ENCODE results near the gene SLC4A11. TPM values are rescaled to one million over a fixed set of nuclear protein-coding genes. Genes with fewer than 3 reads are reported as not detected.

Gene SLC4A11
- total RNA-seq, 2 donors from 2014 or later: 3.8 to 12.4 TPM

- H3K9me3 ChIP-seq (ENCODE audit: control insufficient read depth, low read length): no peaks in the 10 kb centered on the region
- H3K9ac ChIP-seq (ENCODE audit: extremely low read depth, low read length, poor library complexity, severe bottlenecking): no peak overlapping the region
- H3K27me3 ChIP-seq (ENCODE audit: control insufficient read depth, insufficient read depth, low read length, poor library complexity, severe bottlenecking): no peaks in the 10 kb centered on the region
- no peak for DNase-seq
- H3K27me3 Mint-ChIP-seq (ENCODE audit: insufficient read depth): no peaks in the 10 kb centered on the region
- H3K9me3 Mint-ChIP-seq: no peaks in the 10 kb centered on the region
- H3K4me1 ChIP-seq (ENCODE audit: control insufficient read depth, insufficient read depth, low read length): peaks cover 3% of the 10 kb centered on the region
- WGBS, 2 experiments (ENCODE audit: insufficient coverage in 1 of 2, insufficient read length in 1 of 2): 93 to 100% methylated on average over 5 of the region's 5 CpGs
- TF ChIP-seq, protein P1, sequence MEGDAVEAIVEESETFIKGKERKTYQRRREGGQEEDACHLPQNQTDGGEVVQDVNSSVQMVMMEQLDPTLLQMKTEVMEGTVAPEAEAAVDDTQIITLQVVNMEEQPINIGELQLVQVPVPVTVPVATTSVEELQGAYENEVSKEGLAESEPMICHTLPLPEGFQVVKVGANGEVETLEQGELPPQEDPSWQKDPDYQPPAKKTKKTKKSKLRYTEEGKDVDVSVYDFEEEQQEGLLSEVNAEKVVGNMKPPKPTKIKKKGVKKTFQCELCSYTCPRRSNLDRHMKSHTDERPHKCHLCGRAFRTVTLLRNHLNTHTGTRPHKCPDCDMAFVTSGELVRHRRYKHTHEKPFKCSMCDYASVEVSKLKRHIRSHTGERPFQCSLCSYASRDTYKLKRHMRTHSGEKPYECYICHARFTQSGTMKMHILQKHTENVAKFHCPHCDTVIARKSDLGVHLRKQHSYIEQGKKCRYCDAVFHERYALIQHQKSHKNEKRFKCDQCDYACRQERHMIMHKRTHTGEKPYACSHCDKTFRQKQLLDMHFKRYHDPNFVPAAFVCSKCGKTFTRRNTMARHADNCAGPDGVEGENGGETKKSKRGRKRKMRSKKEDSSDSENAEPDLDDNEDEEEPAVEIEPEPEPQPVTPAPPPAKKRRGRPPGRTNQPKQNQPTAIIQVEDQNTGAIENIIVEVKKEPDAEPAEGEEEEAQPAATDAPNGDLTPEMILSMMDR (conservative IDR thresholded peaks at IDR 0.05): no peak
- H3K36me3 Mint-ChIP-seq (ENCODE audit: low read depth): peaks cover 48% of the 10 kb centered on the region
- H3K4me1 Mint-ChIP-seq: peaks cover 20% of the 10 kb centered on the region
- peaks cover 42% of the 10 kb centered on the region for H3K36me3 ChIP-seq (ENCODE audit: control insufficient read depth, insufficient read depth, low read length)
- H3K4me3 Mint-ChIP-seq: no peak overlapping the region
- peak overlapping the region; percentile 46 for H3K27ac Mint-ChIP-seq
- H3K4me3 ChIP-seq (ENCODE audit: low read length): no peak overlapping the region
- H3K27ac ChIP-seq (ENCODE audit: low read depth, low read length): no peak overlapping the region
Observed at GRCh38 chr20:3275064-3275935, 36.3 kb upstream of the SLC4A11 start.

GRCh38 chr20:3273371-3273770, 34.4 kb upstream of the SLC4A11 start:
- Mint-ChIP-seq H3K36me3 (ENCODE audit: low read depth) (peaks cover 45% of the 10 kb centered on the region), H3K27me3 (ENCODE audit: insufficient read depth) (no peaks in the 10 kb centered on the region), H3K9me3 (no peaks in the 10 kb centered on the region), H3K4me3 (no peak overlapping the region), H3K4me1 (peaks cover 20% of the 10 kb centered on the region), H3K27ac (peak overlapping the region; percentile 35)
- Histone ChIP-seq H3K9me3 (ENCODE audit: control insufficient read depth, low read length) (no peaks in the 10 kb centered on the region), H3K27me3 (ENCODE audit: control insufficient read depth, insufficient read depth, low read length, poor library complexity, severe bottlenecking) (no peaks in the 10 kb centered on the region), H3K9ac (ENCODE audit: extremely low read depth, low read length, poor library complexity, severe bottlenecking) (no peak overlapping the region), H3K4me1 (ENCODE audit: control insufficient read depth, insufficient read depth, low read length) (peaks cover 3% of the 10 kb centered on the region), H3K27ac (ENCODE audit: low read depth, low read length) (no peak overlapping the region), H3K4me3 (ENCODE audit: low read length) (no peak overlapping the region), H3K36me3 (ENCODE audit: control insufficient read depth, insufficient read depth, low read length) (peaks cover 38% of the 10 kb centered on the region)
- no peak for DNase-seq
- 94% methylated on average over 4 of the region's 4 CpGs; no CpG with 5 or more reads in 1 of the 2 experiments for WGBS, 2 experiments (ENCODE audit: insufficient coverage in 1 of 2, insufficient read length in 1 of 2)
- TF ChIP-seq, protein P1 (conservative IDR thresholded peaks at IDR 0.05): no peak

DNA sequence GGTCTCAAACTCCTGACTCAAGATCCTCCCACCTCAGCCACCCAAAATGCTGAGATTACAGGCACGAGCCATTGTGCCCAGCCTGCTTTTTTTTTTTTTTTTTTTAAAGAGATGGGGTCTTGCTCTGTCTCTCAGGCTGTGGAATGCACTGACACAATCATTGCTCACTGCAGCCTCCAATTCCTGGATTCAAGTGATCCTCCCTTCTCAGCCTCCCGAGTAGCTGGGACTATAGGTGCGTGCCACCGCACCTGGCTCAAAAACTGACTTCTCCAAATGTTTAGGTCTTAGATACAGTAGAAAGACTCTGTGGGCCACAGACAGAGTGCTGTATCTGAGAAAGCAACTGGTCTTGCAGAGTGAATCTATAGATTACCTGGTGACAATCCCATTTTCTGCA, 31.1 kb upstream of the SLC4A11 start:
- Mint-ChIP-seq H3K4me1 (peaks cover 4% of the 10 kb centered on the region), H3K36me3 (ENCODE audit: low read depth) (peaks cover 47% of the 10 kb centered on the region), H3K9me3 (no peaks in the 10 kb centered on the region), H3K27me3 (ENCODE audit: insufficient read depth) (no peaks in the 10 kb centered on the region), H3K4me3 (no peak overlapping the region), H3K27ac (no peak overlapping the region)
- Histone ChIP-seq H3K4me3 (ENCODE audit: low read length) (no peak overlapping the region), H3K27ac (ENCODE audit: low read depth, low read length) (no peak overlapping the region), H3K9me3 (ENCODE audit: control insufficient read depth, low read length) (no peaks in the 10 kb centered on the region), H3K36me3 (ENCODE audit: control insufficient read depth, insufficient read depth, low read length) (peaks cover 27% of the 10 kb centered on the region), H3K9ac (ENCODE audit: extremely low read depth, low read length, poor library complexity, severe bottlenecking) (no peak overlapping the region), H3K4me1 (ENCODE audit: control insufficient read depth, insufficient read depth, low read length) (no peaks in the 10 kb centered on the region), H3K27me3 (ENCODE audit: control insufficient read depth, insufficient read depth, low read length, poor library complexity, severe bottlenecking) (no peaks in the 10 kb centered on the region)
- no peak for DNase-seq
- TF ChIP-seq, protein P1 (conservative IDR thresholded peaks at IDR 0.05): no peak
- WGBS, 2 experiments (ENCODE audit: insufficient coverage in 1 of 2, insufficient read length in 1 of 2): 98 to 100% methylated on average over 1 to 4 of the region's 4 CpGs

All from endodermal cell (in vitro differentiated cells).